DND-41 (cell line): ENCODE data around the gene TRPC4AP.

Experiments
- ATAC-seq: fragments of 200-7000 bp; cut with Tn5 transposase; 3 replicates; pipeline ENCODE4 v1.9.1; 2021; ENCODE audit warnings: low read depth; ENCODE audit not compliant: insufficient read depth
- DNase-seq: peaks from one replicate; pipeline ENCODE4 v3.0.0-alpha.2; 2020
- H2AFZ ChIP-seq: 2 replicates; pipeline ENCODE4 v1.6.0; 2012; ENCODE audit warnings: low read depth, low read length
- H3K27ac ChIP-seq: 2 replicates; pipeline ENCODE4 v1.5.1; 2012; ENCODE audit warnings: low read length, inconsistent platforms
- H3K27me3 ChIP-seq: fragments of 200-600 bp; sonication (generic); 2 replicates; pipeline ENCODE4 v1.6.0; 2012; ENCODE audit warnings: low read length, mild to moderate bottlenecking, inconsistent platforms; ENCODE audit not compliant: insufficient read depth, poor library complexity
- H3K36me3 ChIP-seq: 2 replicates; pipeline ENCODE4 v1.5.1; 2012; ENCODE audit warnings: low read length, inconsistent platforms; ENCODE audit not compliant: insufficient read depth
- H3K4me1 ChIP-seq: 2 replicates; pipeline ENCODE4 v1.5.1; 2012; ENCODE audit warnings: mild to moderate bottlenecking, low read length; ENCODE audit not compliant: insufficient read depth
- H3K4me2 ChIP-seq: 2 replicates; pipeline ENCODE4 v1.6.0; 2012; ENCODE audit warnings: mild to moderate bottlenecking, moderate library complexity, low read length, inconsistent platforms; ENCODE audit not compliant: insufficient read depth
- H3K4me3 ChIP-seq, 2 experiments: fragments of 200-600 bp in 1 of 2; shearing (Covaris generic) in 1 of 2; 2 replicates each; pipeline ENCODE4 v1.5.1; 2012 to 2016; ENCODE audit warnings: inconsistent platforms in 2 of 2, low read length in 2 of 2, mild to moderate bottlenecking in 2 of 2, low read depth in 1 of 2, moderate library complexity in 1 of 2
- H3K79me2 ChIP-seq: 2 replicates; pipeline ENCODE4 v1.6.0; 2012; ENCODE audit warnings: low read length, inconsistent platforms; ENCODE audit not compliant: insufficient read depth
- H3K9ac ChIP-seq: 2 replicates; pipeline ENCODE4 v1.6.0; 2012; ENCODE audit warnings: low read depth, mild to moderate bottlenecking, inconsistent platforms, low read length, moderate library complexity
- H3K9me3 ChIP-seq: 2 replicates; pipeline ENCODE4 v1.5.1; 2012; ENCODE audit warnings: low read length, moderate library complexity, mild to moderate bottlenecking, inconsistent platforms; ENCODE audit not compliant: insufficient read depth, severe bottlenecking
- H4K20me1 ChIP-seq: 2 replicates; pipeline ENCODE4 v1.6.0; 2012; ENCODE audit warnings: low read length; ENCODE audit not compliant: insufficient read depth
- EZH2 ChIP-seq: IDR thresholded peaks from 3 replicates; pipeline ENCODE4 v1.6.1; 2012; ENCODE audit warnings: borderline replicate concordance, low read depth, mild to moderate bottlenecking, moderate library complexity, low read length, inconsistent platforms; ENCODE audit not compliant: severe bottlenecking
- TF ChIP-seq, protein P1 (sequence below): IDR thresholded peaks from 2 replicates; pipeline ENCODE4 v1.5.1; 2012; ENCODE audit warnings: borderline replicate concordance, low read length, moderate library complexity, mild to moderate bottlenecking; ENCODE audit not compliant: poor library complexity, severe bottlenecking; ENCODE audit errors: extremely low read depth

The TRPC4AP gene

DNA sequence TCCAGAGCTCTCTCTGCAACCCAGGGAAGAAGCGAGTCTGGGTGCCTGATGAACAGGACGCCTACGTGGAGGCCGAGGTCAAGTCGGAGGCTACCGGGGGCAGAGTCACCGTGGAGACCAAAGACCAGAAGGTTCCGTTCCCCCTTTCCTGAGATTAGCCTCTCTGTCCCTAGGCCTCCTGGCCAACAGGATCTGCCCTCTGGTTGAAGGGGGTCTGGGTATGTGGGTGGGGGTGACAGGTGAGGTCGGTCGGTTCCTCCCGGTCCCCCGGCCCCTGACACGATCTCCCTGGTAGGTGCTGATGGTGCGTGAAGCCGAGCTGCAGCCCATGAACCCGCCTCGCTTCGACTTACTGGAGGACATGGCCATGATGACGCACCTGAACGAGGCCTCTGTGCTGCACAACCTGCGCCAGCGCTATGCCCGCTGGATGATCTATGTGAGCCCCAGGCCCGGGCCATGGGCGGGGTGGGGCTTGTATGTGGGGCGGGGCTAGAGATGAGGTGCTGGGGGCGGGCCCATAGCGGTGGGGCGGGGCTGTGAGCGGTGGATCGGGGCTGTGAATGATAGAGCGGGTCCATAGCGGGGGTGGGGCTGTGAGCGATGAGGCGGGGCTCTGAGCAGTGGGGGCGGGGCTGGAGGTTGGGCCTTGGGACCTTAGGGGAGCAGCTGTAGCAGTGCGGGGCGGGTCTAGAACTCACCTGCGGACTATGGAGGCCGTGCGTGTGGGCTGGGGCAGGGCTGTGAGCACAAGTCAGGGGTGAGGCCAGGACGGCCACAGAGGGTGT lies 113.0 kb downstream of the TRPC4AP start:
- no peak for TF ChIP-seq EZH2
- TF ChIP-seq, protein P1, sequence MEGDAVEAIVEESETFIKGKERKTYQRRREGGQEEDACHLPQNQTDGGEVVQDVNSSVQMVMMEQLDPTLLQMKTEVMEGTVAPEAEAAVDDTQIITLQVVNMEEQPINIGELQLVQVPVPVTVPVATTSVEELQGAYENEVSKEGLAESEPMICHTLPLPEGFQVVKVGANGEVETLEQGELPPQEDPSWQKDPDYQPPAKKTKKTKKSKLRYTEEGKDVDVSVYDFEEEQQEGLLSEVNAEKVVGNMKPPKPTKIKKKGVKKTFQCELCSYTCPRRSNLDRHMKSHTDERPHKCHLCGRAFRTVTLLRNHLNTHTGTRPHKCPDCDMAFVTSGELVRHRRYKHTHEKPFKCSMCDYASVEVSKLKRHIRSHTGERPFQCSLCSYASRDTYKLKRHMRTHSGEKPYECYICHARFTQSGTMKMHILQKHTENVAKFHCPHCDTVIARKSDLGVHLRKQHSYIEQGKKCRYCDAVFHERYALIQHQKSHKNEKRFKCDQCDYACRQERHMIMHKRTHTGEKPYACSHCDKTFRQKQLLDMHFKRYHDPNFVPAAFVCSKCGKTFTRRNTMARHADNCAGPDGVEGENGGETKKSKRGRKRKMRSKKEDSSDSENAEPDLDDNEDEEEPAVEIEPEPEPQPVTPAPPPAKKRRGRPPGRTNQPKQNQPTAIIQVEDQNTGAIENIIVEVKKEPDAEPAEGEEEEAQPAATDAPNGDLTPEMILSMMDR: no peak

DNA sequence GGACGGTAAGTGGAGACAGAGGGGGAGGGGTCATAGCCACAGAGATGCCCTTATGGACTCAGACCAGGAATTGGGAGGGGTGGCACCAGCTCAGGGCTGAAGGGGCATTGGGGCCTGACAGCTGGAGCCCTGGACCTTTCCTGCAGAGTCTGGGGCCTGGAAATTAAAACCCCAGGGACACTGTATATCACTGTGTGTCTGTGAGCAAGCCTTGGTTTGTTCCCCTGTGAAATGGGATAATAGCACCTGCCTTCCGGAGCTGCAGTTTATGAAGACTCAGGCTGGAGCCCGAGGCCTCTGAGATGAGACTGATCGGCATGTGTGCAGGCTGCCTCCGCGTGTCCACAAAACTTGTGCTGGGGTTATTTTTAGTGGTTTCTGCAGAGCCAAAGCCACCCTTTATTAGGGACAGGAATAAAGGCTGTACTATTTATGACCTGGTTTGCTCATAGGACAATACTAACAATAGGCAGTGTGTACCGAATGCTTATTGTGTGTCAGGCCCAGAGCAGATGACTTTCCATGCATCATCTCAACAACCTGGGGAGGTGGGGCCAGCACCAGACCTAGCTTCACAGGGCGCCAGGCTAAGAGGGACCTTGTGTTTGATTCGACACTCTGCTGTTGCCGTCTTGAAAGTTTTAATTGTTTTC lies 114.4 kb downstream of the TRPC4AP start:
- no peaks in the 10 kb centered on the region for H4K20me1 ChIP-seq
- H3K27ac ChIP-seq: no peak overlapping the region
- no peaks in the 10 kb centered on the region for H3K27me3 ChIP-seq
- H3K4me3 ChIP-seq: no peak overlapping the region
- no peaks in the 10 kb centered on the region for H3K36me3 ChIP-seq
- H3K4me1 ChIP-seq: no peaks in the 10 kb centered on the region
- no peak for ATAC-seq
- no peaks in the 10 kb centered on the region for H3K79me2 ChIP-seq
- H3K4me2 ChIP-seq: no peak overlapping the region
- no peaks in the 10 kb centered on the region for H3K9me3 ChIP-seq
- no peak for DNase-seq
- TF ChIP-seq, protein P1: no peak
- no peak for TF ChIP-seq EZH2
- no peak overlapping the region for H2AFZ ChIP-seq
- H3K9ac ChIP-seq: no peak overlapping the region

More for the DNA sequence above, 113.0 kb downstream of the TRPC4AP start:
- Histone ChIP-seq H3K9ac (no peak overlapping the region), H3K4me1 (no peaks in the 10 kb centered on the region), H3K4me2 (no peak overlapping the region), H3K27me3 (no peaks in the 10 kb centered on the region), H3K79me2 (no peaks in the 10 kb centered on the region), H4K20me1 (peaks cover 5% of the 10 kb centered on the region; the same call in 1 of the 2 replicates), H3K4me3 (no peak overlapping the region), H2AFZ (no peak overlapping the region), H3K27ac (no peak overlapping the region), H3K9me3 (no peaks in the 10 kb centered on the region), H3K36me3 (no peaks in the 10 kb centered on the region)
- ATAC-seq (peak; percentile 30; the same call in 1 of the 3 replicates), DNase-seq (no peak)

DNA sequence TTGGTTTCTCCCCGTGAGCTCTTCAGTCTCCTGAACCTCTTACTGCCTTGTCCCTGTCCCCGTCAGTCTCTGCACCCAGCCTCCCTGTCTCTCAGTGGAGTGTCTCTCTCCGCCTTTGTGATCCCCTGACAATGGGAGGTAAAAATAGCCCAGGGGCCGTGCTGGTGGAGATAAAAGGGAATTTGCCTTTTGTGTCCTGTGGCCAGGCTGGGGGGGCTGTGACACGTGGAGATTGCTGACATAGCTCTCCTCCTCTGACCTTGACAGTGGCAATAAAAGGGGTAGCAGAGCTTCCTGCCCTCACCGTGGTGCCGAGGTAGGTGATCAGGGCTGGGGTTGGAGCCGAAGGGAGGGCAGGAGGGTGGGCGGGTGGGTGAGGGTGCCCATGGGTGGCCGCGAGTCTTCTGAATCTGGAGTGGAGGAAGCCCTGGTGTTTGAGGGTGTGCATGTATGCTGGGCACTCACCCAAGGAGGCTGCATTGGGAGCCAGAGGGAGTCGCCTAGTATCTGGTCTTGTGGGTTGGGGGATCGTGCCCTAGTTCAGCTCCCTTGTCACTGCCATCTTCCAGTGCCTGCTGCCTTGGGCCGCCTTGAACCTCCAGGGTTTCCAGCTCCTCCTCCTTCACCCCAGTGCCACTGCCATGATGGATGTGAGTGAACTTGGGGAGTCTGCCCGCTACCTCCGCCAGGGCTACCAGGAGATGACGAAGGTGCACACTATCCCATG lies 115.1 kb downstream of the TRPC4AP start:
- ATAC-seq (no peak), DNase-seq (no peak)
- Histone ChIP-seq H3K79me2 (no peaks in the 10 kb centered on the region), H2AFZ (no peak overlapping the region), H3K27me3 (no peaks in the 10 kb centered on the region), H4K20me1 (no peaks in the 10 kb centered on the region), H3K4me1 (no peaks in the 10 kb centered on the region), H3K9ac (no peak overlapping the region), H3K4me3 (no peak overlapping the region), H3K27ac (no peak overlapping the region), H3K36me3 (no peaks in the 10 kb centered on the region), H3K9me3 (no peaks in the 10 kb centered on the region), H3K4me2 (no peak overlapping the region)
- TF ChIP-seq EZH2: no peak
- TF ChIP-seq, protein P1: no peak
